Measurements from ENCODE around the gene MUC4.
"Not testable (repeated sequence)": the region's sequence is repeated elsewhere in the genome, so short reads cannot be mapped to it uniquely, and the experiment has no call there.

GRCh38 chr3:195770841-195771645, 40.7 kb downstream of the MUC4 start:
- not testable (repeated sequence) for TF ChIP-seq CTCF, POLR2A (IDR thresholded peaks at IDR 0.05)
